Measurements from ENCODE around the gene AKAP8L.

- TF ChIP-seq EZH2 (IDR thresholded peaks at IDR 0.05; ENCODE audit: insufficient read depth, poor library complexity, severe bottlenecking) (no peak), EZH2phosphoT487 (IDR thresholded peaks at IDR 0.05; ENCODE audit: insufficient read depth, low read depth) (no peak)
Observed at GRCh38 chr19:15456871-15457700, 38.3 kb upstream of the AKAP8L start.
